Measurements from ENCODE around the gene OVAAL. TPM values are rescaled to one million over a fixed set of nuclear protein-coding genes. Genes with fewer than 3 reads are reported as not detected.

The OVAAL gene
- total and polyA plus RNA-seq, 8 donors, result not detected

DNA sequence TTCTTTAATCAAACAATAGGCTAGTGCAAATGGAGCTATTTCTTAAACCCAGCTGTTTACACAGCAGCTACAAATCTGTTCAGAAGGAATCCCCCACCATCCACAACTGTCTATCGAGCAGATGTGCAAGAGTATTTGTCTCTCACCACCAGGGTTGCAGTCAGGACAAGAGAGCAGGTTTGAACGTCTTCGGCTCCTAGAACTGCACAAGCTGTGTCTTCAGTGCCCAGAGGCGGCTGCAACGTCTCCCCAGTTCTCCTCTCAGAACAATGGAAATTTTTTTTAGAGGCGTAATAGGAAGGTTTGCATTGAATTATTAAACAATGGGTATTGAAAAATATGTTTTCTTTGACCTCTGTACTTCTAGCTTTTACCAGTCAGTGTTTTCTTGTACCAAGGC, 7.3 kb downstream of the OVAAL start:
- Histone ChIP-seq H3K27ac (no peak overlapping the region), H3K27me3 (no peaks in the 10 kb centered on the region), H3K4me1 (no peaks in the 10 kb centered on the region), H3K4me3 (no peak overlapping the region), H3K9me3 (no peaks in the 10 kb centered on the region), H3K36me3 (no peaks in the 10 kb centered on the region)
- intact Hi-C loops (cut with DNase I; ENCODE audit: low total_unique reads), result no loop called here
- TF ChIP-seq EP300 (IDR thresholded peaks at IDR 0.05), result no peak
- no peak for TF ChIP-seq POLR2AphosphoS5 (IDR thresholded peaks at IDR 0.05)
- TF ChIP-seq, protein P1, sequence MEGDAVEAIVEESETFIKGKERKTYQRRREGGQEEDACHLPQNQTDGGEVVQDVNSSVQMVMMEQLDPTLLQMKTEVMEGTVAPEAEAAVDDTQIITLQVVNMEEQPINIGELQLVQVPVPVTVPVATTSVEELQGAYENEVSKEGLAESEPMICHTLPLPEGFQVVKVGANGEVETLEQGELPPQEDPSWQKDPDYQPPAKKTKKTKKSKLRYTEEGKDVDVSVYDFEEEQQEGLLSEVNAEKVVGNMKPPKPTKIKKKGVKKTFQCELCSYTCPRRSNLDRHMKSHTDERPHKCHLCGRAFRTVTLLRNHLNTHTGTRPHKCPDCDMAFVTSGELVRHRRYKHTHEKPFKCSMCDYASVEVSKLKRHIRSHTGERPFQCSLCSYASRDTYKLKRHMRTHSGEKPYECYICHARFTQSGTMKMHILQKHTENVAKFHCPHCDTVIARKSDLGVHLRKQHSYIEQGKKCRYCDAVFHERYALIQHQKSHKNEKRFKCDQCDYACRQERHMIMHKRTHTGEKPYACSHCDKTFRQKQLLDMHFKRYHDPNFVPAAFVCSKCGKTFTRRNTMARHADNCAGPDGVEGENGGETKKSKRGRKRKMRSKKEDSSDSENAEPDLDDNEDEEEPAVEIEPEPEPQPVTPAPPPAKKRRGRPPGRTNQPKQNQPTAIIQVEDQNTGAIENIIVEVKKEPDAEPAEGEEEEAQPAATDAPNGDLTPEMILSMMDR (IDR thresholded peaks at IDR 0.05), result no peak
- TF ChIP-seq POLR2A (IDR thresholded peaks at IDR 0.05), result no peak
- WGBS, 5 donors, result 66 to 82% (median 78%) methylated on average over 6 of the region's 6 CpGs
- no peak for DNase-seq

- H3K27ac ChIP-seq, result no peak overlapping the region
- no peaks in the 10 kb centered on the region for H3K36me3 ChIP-seq
- 33 to 60% (median 47%) methylated on average over 1 of the region's 1 CpG for WGBS, 5 donors
- H3K9me3 ChIP-seq, result no peaks in the 10 kb centered on the region
- intact Hi-C loops (cut with DNase I; ENCODE audit: low total_unique reads), result no loop called here
- H3K4me3 ChIP-seq, result no peak overlapping the region
- no peak for DNase-seq
- H3K4me1 ChIP-seq, result no peaks in the 10 kb centered on the region
- no peak for TF ChIP-seq EP300 (IDR thresholded peaks at IDR 0.05)
- no peak for TF ChIP-seq POLR2AphosphoS5 (IDR thresholded peaks at IDR 0.05)
- TF ChIP-seq, protein P1 (IDR thresholded peaks at IDR 0.05), result no peak
- no peak for TF ChIP-seq POLR2A (IDR thresholded peaks at IDR 0.05)
- no peaks in the 10 kb centered on the region for H3K27me3 ChIP-seq
Measured at GRCh38 chr1:180566495-180566894, 7.7 kb downstream of the OVAAL start.

GRCh38 chr1:180567654-180568053, 8.9 kb downstream of the OVAAL start:
- TF ChIP-seq, protein P1 (IDR thresholded peaks at IDR 0.05), result no peak
- TF ChIP-seq POLR2A (IDR thresholded peaks at IDR 0.05), result no peak
- TF ChIP-seq POLR2AphosphoS5 (IDR thresholded peaks at IDR 0.05), result no peak
- TF ChIP-seq EP300 (IDR thresholded peaks at IDR 0.05), result no peak
- H3K9me3 ChIP-seq, result no peaks in the 10 kb centered on the region
- intact Hi-C loops (cut with DNase I; ENCODE audit: low total_unique reads), result no loop called here
- H3K4me3 ChIP-seq, result no peak overlapping the region
- no peak for DNase-seq
- no peaks in the 10 kb centered on the region for H3K4me1 ChIP-seq
- H3K27ac ChIP-seq, result no peak overlapping the region
- WGBS, 5 donors, result 91 to 94% (median 92%) methylated on average over 9 of the region's 9 CpGs
- no peaks in the 10 kb centered on the region for H3K27me3 ChIP-seq
- H3K36me3 ChIP-seq, result no peaks in the 10 kb centered on the region

GRCh38 chr1:180568184-180568583, 9.4 kb downstream of the OVAAL start:
- Histone ChIP-seq H3K36me3 (no peaks in the 10 kb centered on the region), H3K4me1 (no peaks in the 10 kb centered on the region), H3K27ac (no peak overlapping the region), H3K9me3 (no peaks in the 10 kb centered on the region), H3K27me3 (no peaks in the 10 kb centered on the region), H3K4me3 (no peak overlapping the region)
- 78 to 89% (median 83%) methylated on average over 2 of the region's 2 CpGs for WGBS, 5 donors
- intact Hi-C loops (cut with DNase I; ENCODE audit: low total_unique reads), result no loop called here
- DNase-seq, result no peak
- TF ChIP-seq EP300 (IDR thresholded peaks at IDR 0.05) (no peak), POLR2A (IDR thresholded peaks at IDR 0.05) (no peak), POLR2AphosphoS5 (IDR thresholded peaks at IDR 0.05) (no peak)
- TF ChIP-seq, protein P1 (IDR thresholded peaks at IDR 0.05), result no peak
